HEK293 (cell line): ENCODE data around the gene LRRC43.

Source experiments
- CTCF ChIA-PET: fragments of 350-600 bp; formaldehyde crosslinking; extraction: SDS; loops from one replicate; lab custom pipeline; 2021; ENCODE audit warnings: antibody characterized with exemption; lab: Yijun Ruan, JAX
- POLR2A ChIA-PET: fragments of 300-600 bp; formaldehyde crosslinking; extraction: SDS; loops from one replicate; lab custom pipeline; 2020; ENCODE audit warnings: antibody characterized with exemption, inconsistent platforms; lab: Yijun Ruan, JAX
- H3K27ac ChIP-seq: fragments of 200-500 bp; sonication (Bioruptor generic); 2 replicates; pipeline ENCODE4 v1.5.1; 2014; ENCODE audit warnings: low read depth, low read length, control low read depth, inconsistent platforms; ENCODE audit errors: extremely low read depth
- H3K36me3 ChIP-seq, 2 experiments: fragments of 200-500 bp in 1 of 2; sonication (Bioruptor generic) in 1 of 2; 1 replicate in 1 of 2; 2 replicates in 1 of 2; pipeline ENCODE4 v1.5.1; 2014 to 2017; ENCODE audit warnings: inconsistent platforms in 2 of 2, low read length in 2 of 2; ENCODE audit not compliant: control insufficient read depth in 2 of 2, insufficient read depth in 1 of 2
- H3K4me1 ChIP-seq: fragments of 200-500 bp; sonication (Bioruptor generic); 2 replicates; pipeline ENCODE4 v1.5.1; 2014; ENCODE audit warnings: mild to moderate bottlenecking, low read length, inconsistent platforms; ENCODE audit not compliant: control insufficient read depth, insufficient read depth
- H3K4me3 ChIP-seq: 2 replicates; pipeline ENCODE4 v1.5.1; 2011; ENCODE audit warnings: low read depth, mild to moderate bottlenecking, control low read depth, low read length, moderate library complexity
- H3K9me3 ChIP-seq: fragments of 200-500 bp; sonication (Bioruptor generic); 2 replicates; pipeline ENCODE4 v1.5.1; 2014; ENCODE audit warnings: low read depth, low read length, inconsistent platforms; ENCODE audit not compliant: control insufficient read depth, insufficient read depth
- RBAK ChIP-seq: fragments of 450-650 bp; formaldehyde crosslinking; IDR thresholded peaks from 2 replicates; pipeline ENCODE4 v1.5.1; 2016; ENCODE audit warnings: missing biosample characterization, missing genetic modification characterization
- SALL2 ChIP-seq: fragments of 450-650 bp; formaldehyde crosslinking; IDR thresholded peaks from 2 replicates; pipeline ENCODE4 v1.5.0; 2017; ENCODE audit warnings: missing biosample characterization, mild to moderate bottlenecking, missing genetic modification characterization, borderline replicate concordance
- ZNF211 ChIP-seq: fragments of 450-650 bp; formaldehyde crosslinking; IDR thresholded peaks from 2 replicates; pipeline ENCODE4 v1.5.1; 2016; ENCODE audit warnings: low read depth, missing biosample characterization, missing genetic modification characterization
- ZNF24 ChIP-seq: fragments of 450-650 bp; formaldehyde crosslinking; IDR thresholded peaks from 2 replicates; pipeline ENCODE4 v1.5.1; 2016; ENCODE audit warnings: missing biosample characterization, missing genetic modification characterization
- ZNF350 ChIP-seq: fragments of 450-650 bp; formaldehyde crosslinking; IDR thresholded peaks from 2 replicates; pipeline ENCODE4 v1.5.0; 2017; ENCODE audit warnings: missing biosample characterization, mild to moderate bottlenecking, missing genetic modification characterization
- ZNF394 ChIP-seq: fragments of 450-650 bp; formaldehyde crosslinking; IDR thresholded peaks from 2 replicates; pipeline ENCODE4 v1.5.1; 2016; ENCODE audit warnings: missing biosample characterization, missing genetic modification characterization, mild to moderate bottlenecking, moderate library complexity, borderline replicate concordance
- ZNF404 ChIP-seq: fragments of 450-650 bp; formaldehyde crosslinking; IDR thresholded peaks from 2 replicates; pipeline ENCODE4 v1.5.1; 2017; ENCODE audit warnings: missing biosample characterization, missing genetic modification characterization
- ZNF416 ChIP-seq: fragments of 450-650 bp; formaldehyde crosslinking; IDR thresholded peaks from 2 replicates; pipeline ENCODE4 v1.5.1; 2016; ENCODE audit warnings: missing biosample characterization, missing genetic modification characterization
- ZNF561 ChIP-seq: fragments of 450-650 bp; IDR thresholded peaks from 2 replicates; pipeline ENCODE4 v1.5.1; 2018; ENCODE audit warnings: missing biosample characterization, missing genetic modification characterization, borderline replicate concordance
- ZNF624 ChIP-seq: fragments of 450-650 bp; formaldehyde crosslinking; IDR thresholded peaks from 2 replicates; pipeline ENCODE4 v1.5.1; 2017; ENCODE audit warnings: missing biosample characterization, missing genetic modification characterization
- ZNF830 ChIP-seq: fragments of 450-650 bp; IDR thresholded peaks from 2 replicates; pipeline ENCODE4 v1.5.0; 2018; ENCODE audit warnings: missing biosample characterization, missing genetic modification characterization, low read depth, mild to moderate bottlenecking, moderate library complexity
- ZXDB ChIP-seq: fragments of 450-650 bp; formaldehyde crosslinking; IDR thresholded peaks from 2 replicates; pipeline ENCODE4 v1.5.1; 2016; ENCODE audit warnings: missing biosample characterization, missing genetic modification characterization
- TF ChIP-seq, protein P1 (sequence below): fragments of 450-650 bp; formaldehyde crosslinking; IDR thresholded peaks from 2 replicates; pipeline ENCODE4 v1.5.1; 2016; ENCODE audit warnings: missing biosample characterization, missing genetic modification characterization
- TF ChIP-seq, protein P2 (sequence below): fragments of 450-650 bp; formaldehyde crosslinking; IDR thresholded peaks from 2 replicates; pipeline ENCODE4 v1.5.1; 2016; ENCODE audit warnings: missing biosample characterization, missing genetic modification characterization

LRRC43 gene

DNA sequence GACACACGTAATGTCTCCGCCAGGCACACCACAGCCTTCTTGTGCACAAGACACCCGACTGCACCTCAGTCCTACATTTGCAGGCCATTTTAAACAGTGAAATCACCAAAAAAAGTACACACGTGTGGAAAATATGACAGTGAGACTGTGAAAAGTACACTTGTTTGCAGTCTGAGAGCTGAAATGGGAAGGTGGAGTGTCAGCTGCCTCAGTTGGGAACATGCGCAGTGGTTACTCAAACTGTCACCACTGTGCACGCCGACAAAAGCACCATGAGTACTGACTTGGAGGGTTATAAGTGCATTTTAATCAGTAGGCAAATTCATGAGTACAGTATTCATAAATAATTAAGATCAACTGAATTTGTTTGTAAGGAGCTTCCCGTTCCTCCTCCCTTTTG is 67.6 kb downstream of the LRRC43 start:
- Histone ChIP-seq H3K27ac (no peak overlapping the region), H3K9me3 (no peaks in the 10 kb centered on the region), H3K36me3 (peaks cover 9 to 28% of the 10 kb centered on the region in 2 experiments; a peak in 2 of 3 replicates), H3K4me1 (no peaks in the 10 kb centered on the region), H3K4me3 (no peak overlapping the region)
- POLR2A ChIA-PET, result no interaction called here
- CTCF ChIA-PET, result interaction anchor here (0.8 to 1.1 kb wide), 2 partner anchors 87 to 105 kb away, joined by 3 read pairs; no protein-coding TSS in a partner anchor
- TF ChIP-seq ZNF394 (tag by site-specific recombination) (no peak), ZNF830 (no peak), ZNF561 (tag by site-specific recombination) (no peak), RBAK (tag by site-specific recombination) (no peak), SALL2 (tag by site-specific recombination) (no peak), ZNF404 (tag by site-specific recombination) (no peak), ZNF624 (tag by site-specific recombination) (no peak), ZNF416 (tag by site-specific recombination) (no peak), ZNF211 (tag by site-specific recombination) (no peak), ZXDB (tag by site-specific recombination) (no peak), ZNF24 (tag by site-specific recombination) (no peak), ZNF350 (no peak)
- TF ChIP-seq, protein P1, sequence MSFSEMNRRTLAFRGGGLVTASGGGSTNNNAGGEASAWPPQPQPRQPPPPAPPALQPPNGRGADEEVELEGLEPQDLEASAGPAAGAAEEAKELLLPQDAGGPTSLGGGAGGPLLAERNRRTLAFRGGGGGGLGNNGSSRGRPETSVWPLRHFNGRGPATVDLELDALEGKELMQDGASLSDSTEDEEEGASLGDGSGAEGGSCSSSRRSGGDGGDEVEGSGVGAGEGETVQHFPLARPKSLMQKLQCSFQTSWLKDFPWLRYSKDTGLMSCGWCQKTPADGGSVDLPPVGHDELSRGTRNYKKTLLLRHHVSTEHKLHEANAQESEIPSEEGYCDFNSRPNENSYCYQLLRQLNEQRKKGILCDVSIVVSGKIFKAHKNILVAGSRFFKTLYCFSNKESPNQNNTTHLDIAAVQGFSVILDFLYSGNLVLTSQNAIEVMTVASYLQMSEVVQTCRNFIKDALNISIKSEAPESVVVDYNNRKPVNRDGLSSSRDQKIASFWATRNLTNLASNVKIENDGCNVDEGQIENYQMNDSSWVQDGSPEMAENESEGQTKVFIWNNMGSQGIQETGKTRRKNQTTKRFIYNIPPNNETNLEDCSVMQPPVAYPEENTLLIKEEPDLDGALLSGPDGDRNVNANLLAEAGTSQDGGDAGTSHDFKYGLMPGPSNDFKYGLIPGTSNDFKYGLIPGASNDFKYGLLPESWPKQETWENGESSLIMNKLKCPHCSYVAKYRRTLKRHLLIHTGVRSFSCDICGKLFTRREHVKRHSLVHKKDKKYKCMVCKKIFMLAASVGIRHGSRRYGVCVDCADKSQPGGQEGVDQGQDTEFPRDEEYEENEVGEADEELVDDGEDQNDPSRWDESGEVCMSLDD (tag by site-specific recombination), result no peak
- TF ChIP-seq, protein P2, sequence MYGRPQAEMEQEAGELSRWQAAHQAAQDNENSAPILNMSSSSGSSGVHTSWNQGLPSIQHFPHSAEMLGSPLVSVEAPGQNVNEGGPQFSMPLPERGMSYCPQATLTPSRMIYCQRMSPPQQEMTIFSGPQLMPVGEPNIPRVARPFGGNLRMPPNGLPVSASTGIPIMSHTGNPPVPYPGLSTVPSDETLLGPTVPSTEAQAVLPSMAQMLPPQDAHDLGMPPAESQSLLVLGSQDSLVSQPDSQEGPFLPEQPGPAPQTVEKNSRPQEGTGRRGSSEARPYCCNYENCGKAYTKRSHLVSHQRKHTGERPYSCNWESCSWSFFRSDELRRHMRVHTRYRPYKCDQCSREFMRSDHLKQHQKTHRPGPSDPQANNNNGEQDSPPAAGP (tag by site-specific recombination), result no peak
